Measurements from ENCODE around the gene CDKAL1.

DNA sequence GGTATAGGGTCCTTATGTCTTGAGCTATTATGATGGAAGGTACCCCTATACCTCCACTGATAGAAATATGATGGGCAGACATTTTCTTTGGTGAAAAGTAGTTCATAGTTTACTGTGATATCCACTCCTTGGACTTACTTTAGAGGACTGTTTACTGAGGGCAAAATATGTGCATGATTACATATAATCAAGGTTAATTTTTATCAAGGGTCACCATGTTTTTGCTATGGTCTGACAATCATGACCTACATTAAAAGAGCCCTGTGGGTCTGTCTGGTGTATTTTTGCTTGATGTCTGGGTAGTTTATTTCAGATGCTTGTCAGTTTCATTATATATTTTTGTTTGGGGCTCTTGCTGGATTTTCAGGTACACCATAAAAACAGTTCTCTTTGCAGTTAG, 40.1 kb downstream of the CDKAL1 start:
- TF ChIP-seq FOXP2 (optimal IDR thresholded peaks at IDR 0.05; ENCODE audit: borderline replicate concordance, extremely low read depth, extremely low read length, insufficient read depth): no peak
- no peak for TF ChIP-seq SIN3A (IDR thresholded peaks at IDR 0.05; ENCODE audit: borderline replicate concordance, insufficient read depth, low read length)
- no peak for TF ChIP-seq REST (IDR thresholded peaks at IDR 0.05; ENCODE audit: insufficient read depth in 1 of 2, low read depth in 2 of 2, low read length in 2 of 2)
- no peak for TF ChIP-seq TAF1 (IDR thresholded peaks at IDR 0.05; ENCODE audit: borderline replicate concordance, insufficient read depth, low read length)
- TF ChIP-seq POLR2AphosphoS5 (IDR thresholded peaks at IDR 0.05; ENCODE audit: low read depth, low read length): no peak
